ENCODE data around the gene CAMTA1.

DNA sequence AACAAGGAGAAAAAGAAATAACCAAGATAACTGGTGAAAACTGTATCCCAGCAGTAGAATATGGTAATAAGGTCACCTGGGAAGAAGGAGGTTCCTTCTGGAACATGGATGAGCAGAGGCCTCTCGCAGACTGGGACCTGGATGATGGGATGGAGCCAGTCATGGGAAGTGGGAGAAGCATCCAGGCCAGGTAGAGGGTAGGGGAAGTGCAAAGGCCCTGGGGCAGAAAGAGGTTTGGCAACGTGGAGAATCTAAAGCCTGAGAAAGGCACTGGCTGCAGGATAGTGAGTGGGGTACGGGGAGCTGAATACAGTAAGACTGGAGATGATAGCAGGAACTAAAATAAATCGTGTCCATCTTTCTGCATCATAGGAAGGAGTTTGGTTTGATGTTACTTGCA is 889.7 kb downstream of the CAMTA1 start:
- no peak for TF ChIP-seq EP300 (IDR thresholded peaks at IDR 0.05)
- no peak for TF ChIP-seq POLR2AphosphoS5 (IDR thresholded peaks at IDR 0.05)
- TF ChIP-seq, protein P1, sequence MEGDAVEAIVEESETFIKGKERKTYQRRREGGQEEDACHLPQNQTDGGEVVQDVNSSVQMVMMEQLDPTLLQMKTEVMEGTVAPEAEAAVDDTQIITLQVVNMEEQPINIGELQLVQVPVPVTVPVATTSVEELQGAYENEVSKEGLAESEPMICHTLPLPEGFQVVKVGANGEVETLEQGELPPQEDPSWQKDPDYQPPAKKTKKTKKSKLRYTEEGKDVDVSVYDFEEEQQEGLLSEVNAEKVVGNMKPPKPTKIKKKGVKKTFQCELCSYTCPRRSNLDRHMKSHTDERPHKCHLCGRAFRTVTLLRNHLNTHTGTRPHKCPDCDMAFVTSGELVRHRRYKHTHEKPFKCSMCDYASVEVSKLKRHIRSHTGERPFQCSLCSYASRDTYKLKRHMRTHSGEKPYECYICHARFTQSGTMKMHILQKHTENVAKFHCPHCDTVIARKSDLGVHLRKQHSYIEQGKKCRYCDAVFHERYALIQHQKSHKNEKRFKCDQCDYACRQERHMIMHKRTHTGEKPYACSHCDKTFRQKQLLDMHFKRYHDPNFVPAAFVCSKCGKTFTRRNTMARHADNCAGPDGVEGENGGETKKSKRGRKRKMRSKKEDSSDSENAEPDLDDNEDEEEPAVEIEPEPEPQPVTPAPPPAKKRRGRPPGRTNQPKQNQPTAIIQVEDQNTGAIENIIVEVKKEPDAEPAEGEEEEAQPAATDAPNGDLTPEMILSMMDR (IDR thresholded peaks at IDR 0.05), result no peak

Data from stomach (tissue), 4 donors.